Measurements from ENCODE around the gene SECISBP2.

Gene SECISBP2

DNA sequence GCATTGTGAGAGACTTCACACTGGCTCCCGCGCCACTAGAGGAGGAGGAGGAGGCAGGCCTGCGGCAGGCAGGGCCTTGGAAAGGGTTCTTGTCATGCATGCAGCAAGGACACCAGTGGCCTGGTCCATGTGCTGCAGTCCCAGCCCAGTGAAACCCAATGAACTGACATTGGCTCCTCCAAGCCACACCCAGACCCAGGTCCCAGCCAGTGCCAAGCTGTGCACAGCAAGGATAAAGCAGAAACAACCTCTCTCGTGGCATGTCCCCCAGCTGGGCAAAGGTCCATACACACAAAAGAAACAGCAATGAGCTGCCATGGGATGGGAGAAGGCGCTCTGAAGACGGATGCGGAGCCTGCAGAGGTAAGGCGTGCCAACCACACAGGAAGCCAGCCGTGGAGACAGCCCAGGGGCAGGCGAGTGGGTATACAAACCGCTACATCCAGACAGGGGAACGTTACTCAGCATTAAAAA is 90.4 kb downstream of the SECISBP2 start:
- Histone ChIP-seq H3K4me1 (peaks cover 7% of the 10 kb centered on the region), H3K27me3 (no peaks in the 10 kb centered on the region), H3K36me3 (no peaks in the 10 kb centered on the region), H3K4me3 (ENCODE audit: low read depth, low read length) (no peak overlapping the region), H3K9me3 (peaks cover 3% of the 10 kb centered on the region; the same call in 1 of the 2 replicates)
- DNase-seq, result no peak
- TF ChIP-seq, protein P1, sequence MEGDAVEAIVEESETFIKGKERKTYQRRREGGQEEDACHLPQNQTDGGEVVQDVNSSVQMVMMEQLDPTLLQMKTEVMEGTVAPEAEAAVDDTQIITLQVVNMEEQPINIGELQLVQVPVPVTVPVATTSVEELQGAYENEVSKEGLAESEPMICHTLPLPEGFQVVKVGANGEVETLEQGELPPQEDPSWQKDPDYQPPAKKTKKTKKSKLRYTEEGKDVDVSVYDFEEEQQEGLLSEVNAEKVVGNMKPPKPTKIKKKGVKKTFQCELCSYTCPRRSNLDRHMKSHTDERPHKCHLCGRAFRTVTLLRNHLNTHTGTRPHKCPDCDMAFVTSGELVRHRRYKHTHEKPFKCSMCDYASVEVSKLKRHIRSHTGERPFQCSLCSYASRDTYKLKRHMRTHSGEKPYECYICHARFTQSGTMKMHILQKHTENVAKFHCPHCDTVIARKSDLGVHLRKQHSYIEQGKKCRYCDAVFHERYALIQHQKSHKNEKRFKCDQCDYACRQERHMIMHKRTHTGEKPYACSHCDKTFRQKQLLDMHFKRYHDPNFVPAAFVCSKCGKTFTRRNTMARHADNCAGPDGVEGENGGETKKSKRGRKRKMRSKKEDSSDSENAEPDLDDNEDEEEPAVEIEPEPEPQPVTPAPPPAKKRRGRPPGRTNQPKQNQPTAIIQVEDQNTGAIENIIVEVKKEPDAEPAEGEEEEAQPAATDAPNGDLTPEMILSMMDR (IDR thresholded peaks at IDR 0.05; ENCODE audit: low read depth, low read length), result no peak

Data from BE2C (cell line).